ENCODE results near the gene GLCCI1.

GLCCI1 gene

GRCh38 chr7:8131694-8132605 lies 163.4 kb downstream of the GLCCI1 start:
- DNase-seq (ENCODE audit: low read depth), result no peak

- DNase-seq (ENCODE audit: low read depth), result no peak
Observed at GRCh38 chr7:8133188-8133848, 164.7 kb downstream of the GLCCI1 start.

- DNase-seq (ENCODE audit: low read depth), result no peak
Observed at GRCh38 chr7:8134089-8134733, 165.6 kb downstream of the GLCCI1 start.

GRCh38 chr7:8135417-8135816 lies 166.8 kb downstream of the GLCCI1 start:
- DNase-seq (ENCODE audit: low read depth), result no peak

GRCh38 chr7:8136051-8136730 lies 167.6 kb downstream of the GLCCI1 start:
- DNase-seq (ENCODE audit: low read depth), result no peak
